OCI-LY1 (cell line): ENCODE results near the gene MAP3K3.

Source experiments
- H2AFZ ChIP-seq: fragments of 200-600 bp; sonication (generic), shearing (Covaris generic); 2 replicates; pipeline ENCODE4 v1.6.0; 2014; ENCODE audit warnings: antibody characterized with exemption, mild to moderate bottlenecking, low read length
- H3F3A ChIP-seq: fragments of 200-600 bp; sonication (generic), shearing (Covaris generic); 2 replicates; pipeline ENCODE4 v1.6.0; 2014; ENCODE audit warnings: mild to moderate bottlenecking, antibody characterized with exemption, low read length, moderate library complexity; ENCODE audit not compliant: insufficient read depth
- H3K27ac ChIP-seq: fragments of 200-600 bp; sonication (generic); 2 replicates; pipeline ENCODE4 v1.5.1; 2014; ENCODE audit warnings: low read length, mixed run types, mild to moderate bottlenecking, low read depth; ENCODE audit not compliant: poor library complexity, severe bottlenecking
- H3K27me3 ChIP-seq: fragments of 200-600 bp; sonication (generic); 2 replicates; pipeline ENCODE4 v1.6.0; 2014; ENCODE audit warnings: antibody characterized with exemption, mild to moderate bottlenecking, low read length, moderate library complexity; ENCODE audit not compliant: insufficient read depth
- H3K36me3 ChIP-seq: fragments of 200-600 bp; sonication (generic); 2 replicates; pipeline ENCODE4 v1.6.1; 2014; ENCODE audit warnings: mild to moderate bottlenecking, antibody characterized with exemption, low read length, moderate library complexity, mixed read lengths; ENCODE audit not compliant: insufficient read depth
- H3K4me1 ChIP-seq: fragments of 200-600 bp; sonication (generic); 2 replicates; pipeline ENCODE4 v1.5.1; 2014; ENCODE audit warnings: mild to moderate bottlenecking, low read length, moderate library complexity; ENCODE audit not compliant: insufficient read depth, severe bottlenecking
- H3K4me2 ChIP-seq: fragments of 200-600 bp; sonication (generic), shearing (Covaris generic); 2 replicates; pipeline ENCODE4 v1.6.1; 2014; ENCODE audit warnings: low read length
- H3K4me3 ChIP-seq: fragments of 200-600 bp; sonication (generic); 2 replicates; pipeline ENCODE4 v1.5.1; 2014; ENCODE audit warnings: low read length, low read depth, mild to moderate bottlenecking, mixed read lengths; ENCODE audit not compliant: poor library complexity, severe bottlenecking
- H3K79me2 ChIP-seq: fragments of 200-600 bp; shearing (Covaris generic); 2 replicates; pipeline ENCODE4 v1.6.1; 2016; ENCODE audit warnings: mixed run types, low read length, mixed read lengths; ENCODE audit not compliant: insufficient read depth
- H3K9ac ChIP-seq: fragments of 200-600 bp; sonication (generic), shearing (Covaris generic); 2 replicates; pipeline ENCODE4 v1.6.1; 2014; ENCODE audit warnings: mild to moderate bottlenecking, low read length, mixed read lengths
- H3K9me2 ChIP-seq: fragments of 200-600 bp; sonication (generic), shearing (Covaris generic); 2 replicates; pipeline ENCODE4 v1.6.1; 2014; ENCODE audit warnings: low read depth, mild to moderate bottlenecking, low read length, mixed read lengths
- H3K9me3 ChIP-seq: fragments of 200-600 bp; shearing (Covaris generic); 2 replicates; pipeline ENCODE4 v1.6.1; 2014; ENCODE audit warnings: low read length, mixed read lengths
- H4K20me1 ChIP-seq: fragments of 200-600 bp; sonication (generic), shearing (Covaris generic); 2 replicates; pipeline ENCODE4 v1.6.0; 2016; ENCODE audit warnings: mild to moderate bottlenecking, low read length; ENCODE audit not compliant: insufficient read depth
- CTCF ChIP-seq: fragments of 200-600 bp; sonication (generic), shearing (Covaris generic); IDR thresholded peaks from 2 replicates; pipeline ENCODE4 v1.5.1; 2017; ENCODE audit warnings: mild to moderate bottlenecking, antibody characterized with exemption, low read length, moderate library complexity, mixed read lengths
- EZH2 ChIP-seq: fragments of 200-600 bp; sonication (generic), shearing (Covaris generic); IDR thresholded peaks from 2 replicates; pipeline ENCODE4 v1.8.0; 2017; ENCODE audit warnings: borderline replicate concordance, mixed run types, mild to moderate bottlenecking, antibody characterized with exemption, low read length, moderate library complexity, mixed read lengths

MAP3K3 gene

GRCh38 chr17:63595132-63595531 lies 27.1 kb upstream of the MAP3K3 start:
- Histone ChIP-seq H3K4me2 (no peak overlapping the region), H3K9me2 (no peaks in the 10 kb centered on the region), H3K79me2 (no peaks in the 10 kb centered on the region), H3K27me3 (no peaks in the 10 kb centered on the region), H3K36me3 (peaks cover 26% of the 10 kb centered on the region), H3K4me3 (no peak overlapping the region), H3K9ac (no peak overlapping the region), H4K20me1 (no peaks in the 10 kb centered on the region), H3F3A (no peaks in the 10 kb centered on the region), H3K9me3 (no peaks in the 10 kb centered on the region), H2AFZ (no peak overlapping the region), H3K27ac (no peak overlapping the region), H3K4me1 (peaks cover 2% of the 10 kb centered on the region)
- TF ChIP-seq CTCF: no peak
- TF ChIP-seq EZH2: no peak

- no peak overlapping the region for H2AFZ ChIP-seq
- H3K79me2 ChIP-seq: no peaks in the 10 kb centered on the region
- H3K4me3 ChIP-seq: no peak overlapping the region
- no peaks in the 10 kb centered on the region for H3K27me3 ChIP-seq
- H3K4me1 ChIP-seq: peaks cover 15% of the 10 kb centered on the region
- no peaks in the 10 kb centered on the region for H3F3A ChIP-seq
- H3K27ac ChIP-seq: no peak overlapping the region
- H4K20me1 ChIP-seq: no peaks in the 10 kb centered on the region
- H3K9me3 ChIP-seq: no peaks in the 10 kb centered on the region
- H3K36me3 ChIP-seq: peaks cover 8% of the 10 kb centered on the region; the same call in 1 of the 2 replicates
- TF ChIP-seq CTCF (no peak), EZH2 (no peak)
- no peak overlapping the region for H3K9ac ChIP-seq
- H3K9me2 ChIP-seq: no peaks in the 10 kb centered on the region
- H3K4me2 ChIP-seq: no peak overlapping the region
These were observed 25.2 kb upstream of the MAP3K3 start for GRCh38 chr17:63596856-63597586.

GRCh38 chr17:63598281-63598680 lies 23.9 kb upstream of the MAP3K3 start:
- TF ChIP-seq EZH2 (no peak), CTCF (no peak)
- Histone ChIP-seq H3K9me3 (no peaks in the 10 kb centered on the region), H3K4me1 (peaks cover 17% of the 10 kb centered on the region), H3K4me2 (no peak overlapping the region), H2AFZ (no peak overlapping the region), H3K27ac (no peak overlapping the region), H4K20me1 (no peaks in the 10 kb centered on the region), H3K36me3 (peaks cover 4% of the 10 kb centered on the region; the same call in 1 of the 2 replicates), H3K4me3 (no peak overlapping the region), H3F3A (no peaks in the 10 kb centered on the region), H3K9me2 (no peaks in the 10 kb centered on the region), H3K79me2 (no peaks in the 10 kb centered on the region), H3K27me3 (no peaks in the 10 kb centered on the region), H3K9ac (no peak overlapping the region)
